B cell (primary cell): ENCODE results near the gene WBP2. TPM values are rescaled to one million over a fixed set of nuclear protein-coding genes. Genes with fewer than 3 reads are reported as not detected.

Experiments used
- ATAC-seq: fragments of 200-7000 bp; cut with Tn5 transposase; one replicate; pipeline ENCODE4 v1.10.0; 2021; ENCODE audit warnings: low read depth, mild to moderate bottlenecking, moderate number of reproducible peaks, moderate library complexity
- CTCF ChIA-PET: fragments of 350-600 bp; sonication (Branson Sonifier 250); formaldehyde crosslinking; loops from one replicate; lab custom pipeline; 2021; ENCODE audit warnings: antibody characterized with exemption, inconsistent platforms; lab: Charles Lee
- POLR2A ChIA-PET: fragments of 350-600 bp; sonication (Branson Sonifier 250); formaldehyde crosslinking; loops from one replicate; lab custom pipeline; 2021; ENCODE audit warnings: antibody characterized with exemption; lab: Charles Lee
- DNase-seq: peaks from one replicate; pipeline ENCODE4 v3.0.0; 2013
- H2AFZ ChIP-seq: 2 replicates; pipeline ENCODE4 v1.6.1; 2012; ENCODE audit warnings: mild to moderate bottlenecking, low read depth, low read length; ENCODE audit not compliant: insufficient read depth, poor library complexity, severe bottlenecking
- H3K27ac ChIP-seq, 2 donors: 1 replicate in 1 of 2; 2 replicates in 1 of 2; pipeline ENCODE4 v1.5.1; 2012 to 2013; ENCODE audit warnings: low read length in 2 of 2, mild to moderate bottlenecking in 2 of 2, moderate library complexity in 1 of 2
- H3K27me3 ChIP-seq, 4 experiments: fragments of 200-600 bp in 1 of 4; sonication (generic) in 1 of 4; replicated peaks in 1 of 4; 1 replicate in 2 of 4; 2 replicates in 2 of 4; pipeline versions ENCODE4 v1.6.1 to v1.7.0; 2013 to 2016; ENCODE audit warnings: low read length in 3 of 4, mild to moderate bottlenecking in 2 of 4, mixed read lengths in 1 of 4, moderate library complexity in 1 of 4; ENCODE audit not compliant: insufficient read depth in 4 of 4, control insufficient read depth in 3 of 4; ENCODE audit errors: control extremely low read depth in 1 of 4
- H3K36me3 ChIP-seq, 2 experiments: replicated peaks in 1 of 2; 1 replicate in 1 of 2; 2 replicates in 1 of 2; pipeline versions ENCODE4 v1.6.1 to v1.7.1; 2013; ENCODE audit warnings: low read length in 1 of 2; ENCODE audit not compliant: insufficient read depth in 2 of 2, control insufficient read depth in 1 of 2; ENCODE audit errors: control extremely low read depth in 1 of 2, extremely low read depth in 1 of 2
- H3K4me1 ChIP-seq, 2 donors: fragments of 200-600 bp in 1 of 2; sonication (generic) in 1 of 2; 1 replicate in 1 of 2; 2 replicates in 1 of 2; pipeline versions ENCODE4 v1.5.1 to v1.6.1; 2013 to 2017; ENCODE audit warnings: low read length in 2 of 2; ENCODE audit not compliant: control insufficient read depth in 2 of 2, insufficient read depth in 2 of 2
- H3K4me2 ChIP-seq: replicated peaks from 2 replicates; pipeline ENCODE3; 2012; ENCODE audit warnings: mild to moderate bottlenecking, low read depth, low read length; ENCODE audit not compliant: poor library complexity, severe bottlenecking
- H3K4me3 ChIP-seq, 5 experiments: fragments of 200-600 bp in 1 of 5; sonication (generic) in 1 of 5; 1 replicate in 3 of 5; 2 replicates in 2 of 5; pipeline versions ENCODE4 v1.5.1 to v1.7.0; 2011 to 2016; ENCODE audit warnings: low read length in 4 of 5, mild to moderate bottlenecking in 4 of 5, low read depth in 2 of 5, control low read depth in 1 of 5, moderate library complexity in 1 of 5; ENCODE audit not compliant: insufficient read depth in 1 of 5; ENCODE audit errors: control extremely low read depth in 1 of 5, extremely low read depth in 1 of 5
- H3K79me2 ChIP-seq: fragments of 200-600 bp; sonication (generic); one replicate; pipeline ENCODE4 v1.6.0; 2016; ENCODE audit warnings: low read length; ENCODE audit not compliant: control insufficient read depth, insufficient read depth
- H3K9ac ChIP-seq: fragments of 200-600 bp; sonication (generic); 2 replicates; pipeline ENCODE4 v1.6.1; 2017; ENCODE audit warnings: mild to moderate bottlenecking, low read length, moderate library complexity
- H3K9me3 ChIP-seq, 3 donors: one replicate each; pipeline versions ENCODE4 v1.6.1 to v1.7.1; 2013; ENCODE audit warnings: low read length in 2 of 3; ENCODE audit not compliant: control insufficient read depth in 2 of 3, insufficient read depth in 1 of 3; ENCODE audit errors: control extremely low read depth in 1 of 3
- H4K20me1 ChIP-seq: 2 replicates; pipeline ENCODE4 v1.6.0; 2012; ENCODE audit warnings: mild to moderate bottlenecking, low read length; ENCODE audit not compliant: insufficient read depth, control insufficient read depth, poor library complexity, severe bottlenecking
- H3K27ac Mint-ChIP-seq: one replicate; pipeline ENCODE4 v1.8.0; 2021; ENCODE audit warnings: mixed read lengths
- H3K27me3 Mint-ChIP-seq: one replicate; pipeline ENCODE4 v1.8.0; 2021; ENCODE audit warnings: mixed read lengths
- H3K4me1 Mint-ChIP-seq: one replicate; pipeline ENCODE4 v1.8.0; 2021; ENCODE audit warnings: mixed read lengths
- H3K4me3 Mint-ChIP-seq: one replicate; pipeline ENCODE4 v1.8.0; 2021; ENCODE audit warnings: mixed read lengths
- H3K9me3 Mint-ChIP-seq: one replicate; pipeline ENCODE4 v1.8.0; 2022; ENCODE audit warnings: mixed read lengths; ENCODE audit not compliant: insufficient read depth
- EZH2 ChIP-seq: IDR thresholded peaks from 2 replicates; pipeline ENCODE4 v1.6.1; 2012; ENCODE audit warnings: borderline replicate concordance, low read depth, mild to moderate bottlenecking, moderate library complexity, low read length; ENCODE audit not compliant: insufficient read depth, poor library complexity, severe bottlenecking
- WGBS: methylation state at CpG from one replicate; pipeline ENCODE4 v1.1.5; 2013; ENCODE audit warnings: missing lambda C conversion rate; ENCODE audit not compliant: insufficient coverage; 5-methylcytosine and 5-hydroxymethylcytosine counted together
- intact Hi-C: fragments of 100-400 bp; cut with micrococcal nuclease; formaldehyde crosslinking; loops from one replicate; pipeline ENCODE4 v1.10.0; 2022
- polyA plus RNA-seq: library from polyadenylated mRNA; depleted of rRNA; stranded (reverse); fragments of >200 nt; gene quantifications from 2 replicates; pipeline ENCODE4 v1.2.3, GENCODE V29; 2012
- total RNA-seq, 2 donors: library from RNA; stranded (reverse); fragments of 120-200 nt in 1 of 2; gene quantifications; 1 replicate in 1 of 2; 2 replicates in 1 of 2; pipeline versions ENCODE4 v1.2.3 to v1.2.4, GENCODE V29; 2013 to 2022
- TF ChIP-seq, protein P1 (sequence below): fragments of 200-600 bp; IDR thresholded peaks from one replicate; pipeline ENCODE4 v1.8.0; 2022; ENCODE audit warnings: antibody characterized with exemption, mild to moderate bottlenecking

The WBP2 gene
- total and polyA plus RNA-seq, 2 donors (not counting 1 experiment from before 2014, with no cell fraction given) = 88.6 to 140 TPM

DNA sequence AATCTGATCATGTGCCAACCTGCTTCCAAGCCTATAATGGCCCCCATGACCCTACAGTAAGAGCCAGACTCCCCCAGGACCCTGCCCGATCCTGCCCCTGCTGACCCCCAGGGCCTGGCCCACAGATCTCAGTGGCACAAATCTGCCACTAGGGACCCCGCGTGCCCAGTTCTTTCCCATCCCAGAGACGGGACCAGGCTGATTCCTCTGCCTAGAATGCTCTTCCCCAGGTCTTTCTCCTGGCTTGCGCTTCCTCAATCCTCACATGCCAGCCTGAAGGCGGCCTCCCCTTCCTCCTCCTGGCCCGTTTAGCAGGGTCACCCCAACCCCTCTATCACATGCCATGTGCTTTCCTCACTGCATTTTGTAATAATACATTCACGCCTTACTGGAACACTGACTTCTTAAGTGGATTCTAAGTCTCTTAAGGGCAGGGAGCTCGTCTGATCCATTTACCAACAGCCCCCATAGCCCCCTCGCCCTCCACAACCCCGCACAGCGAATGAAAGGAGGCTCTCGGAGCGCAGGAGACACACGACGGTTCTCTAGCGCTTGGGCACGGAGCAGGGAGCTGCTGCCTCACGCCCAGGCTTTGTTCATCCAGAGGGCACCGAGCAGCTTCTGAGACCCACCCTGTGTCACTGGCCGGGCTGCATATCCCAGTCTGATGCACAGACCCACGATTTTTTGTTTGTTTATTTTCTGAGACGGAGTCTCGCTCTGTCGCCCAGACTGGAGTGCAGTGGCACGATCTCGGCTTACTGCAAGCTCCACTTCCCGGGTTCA is 40.4 kb upstream of the WBP2 start:
- CTCF ChIA-PET = interaction anchor here (0.6 to 5.9 kb wide), 18 partner anchors 10 to 189 kb away, joined by 3 to 52 read pairs (median 6); partner anchors contain the start of genes GALK1, MRPL38, TRIM47 and UNC13D
- Histone ChIP-seq H3K27ac (no peak overlapping the region), H3K4me3 (peak overlapping the region in 4 of 5 experiments; percentile 58 to 80 (median 76))

More for the DNA sequence above, 40.4 kb upstream of the WBP2 start:
- no peak for TF ChIP-seq EZH2
- TF ChIP-seq, protein P1, sequence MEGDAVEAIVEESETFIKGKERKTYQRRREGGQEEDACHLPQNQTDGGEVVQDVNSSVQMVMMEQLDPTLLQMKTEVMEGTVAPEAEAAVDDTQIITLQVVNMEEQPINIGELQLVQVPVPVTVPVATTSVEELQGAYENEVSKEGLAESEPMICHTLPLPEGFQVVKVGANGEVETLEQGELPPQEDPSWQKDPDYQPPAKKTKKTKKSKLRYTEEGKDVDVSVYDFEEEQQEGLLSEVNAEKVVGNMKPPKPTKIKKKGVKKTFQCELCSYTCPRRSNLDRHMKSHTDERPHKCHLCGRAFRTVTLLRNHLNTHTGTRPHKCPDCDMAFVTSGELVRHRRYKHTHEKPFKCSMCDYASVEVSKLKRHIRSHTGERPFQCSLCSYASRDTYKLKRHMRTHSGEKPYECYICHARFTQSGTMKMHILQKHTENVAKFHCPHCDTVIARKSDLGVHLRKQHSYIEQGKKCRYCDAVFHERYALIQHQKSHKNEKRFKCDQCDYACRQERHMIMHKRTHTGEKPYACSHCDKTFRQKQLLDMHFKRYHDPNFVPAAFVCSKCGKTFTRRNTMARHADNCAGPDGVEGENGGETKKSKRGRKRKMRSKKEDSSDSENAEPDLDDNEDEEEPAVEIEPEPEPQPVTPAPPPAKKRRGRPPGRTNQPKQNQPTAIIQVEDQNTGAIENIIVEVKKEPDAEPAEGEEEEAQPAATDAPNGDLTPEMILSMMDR = no peak
- WGBS = 43% methylated on average over 24 of the region's 28 CpGs
- Mint-ChIP-seq H3K4me1 (peaks cover 26% of the 10 kb centered on the region), H3K4me3 (peak overlapping the region; percentile 85), H3K9me3 (no peaks in the 10 kb centered on the region), H3K27ac (peak overlapping the region; percentile 82), H3K27me3 (no peaks in the 10 kb centered on the region)
- Histone ChIP-seq H2AFZ (peak overlapping the region; percentile 82), H3K4me1 (peaks cover 16 to 19% of the 10 kb centered on the region in 2 donors), H3K27me3 (no peaks in the 10 kb centered on the region), H3K79me2 (peaks cover 24% of the 10 kb centered on the region), H3K9me3 (no peaks in the 10 kb centered on the region), H3K36me3 (peaks cover 2 to 39% of the 10 kb centered on the region in 2 experiments), H3K4me2 (peak overlapping the region; percentile 89), H3K9ac (peak overlapping the region; percentile 69), H4K20me1 (peaks cover 36% of the 10 kb centered on the region)
- POLR2A ChIA-PET = interaction anchor here (0.8 to 2.7 kb wide), 11 partner anchors 16 to 131 kb away, joined by 3 to 42 read pairs (median 6); partner anchors contain the start of genes FBF1, GALK1, TRIM47 and UNC13D
- intact Hi-C loops = loop anchor here (1.0 to 2.0 kb wide), 4 partner anchors 10 to 51 kb away; partner anchors contain the start of genes UNC13D and WBP2
- DNase-seq = peak; percentile 31
- no peak for ATAC-seq
